Smooth muscle cell (in vitro differentiated cells): Measurements from ENCODE around the gene ABCA4. TPM values are rescaled to one million over a fixed set of nuclear protein-coding genes. Genes with fewer than 3 reads are reported as not detected.

ENCODE experiments used
- DNase-seq: peaks from one replicate; lab custom pipeline; 2025; ENCODE audit not compliant: unreplicated experiment; lab: John Stamatoyannopoulos, UW
- H2AFZ ChIP-seq: fragments of 200-600 bp; sonication (generic); 2 replicates; pipeline ENCODE4 v1.6.0; 2016; ENCODE audit warnings: antibody characterized with exemption, low read depth, mild to moderate bottlenecking
- H3F3A ChIP-seq: fragments of 200-600 bp; sonication (generic); 2 replicates; pipeline ENCODE4 v1.6.0; 2017; ENCODE audit warnings: antibody characterized with exemption, low read depth
- H3K27ac ChIP-seq: fragments of 200-600 bp; sonication (generic); 2 replicates; pipeline ENCODE4 v1.5.1; 2016; ENCODE audit warnings: low read depth, mild to moderate bottlenecking
- H3K27me3 ChIP-seq: fragments of 200-600 bp; sonication (generic); 2 replicates; pipeline ENCODE4 v1.6.1; 2016; ENCODE audit warnings: low read depth, mild to moderate bottlenecking
- H3K36me3 ChIP-seq: fragments of 200-600 bp; sonication (generic); 2 replicates; pipeline ENCODE4 v1.5.1; 2016; ENCODE audit warnings: low read depth
- H3K4me1 ChIP-seq: fragments of 200-600 bp; sonication (generic); 2 replicates; pipeline ENCODE4 v1.5.1; 2016; ENCODE audit warnings: low read depth
- H3K4me2 ChIP-seq: fragments of 200-600 bp; sonication (generic); 2 replicates; pipeline ENCODE4 v1.6.0; 2016; ENCODE audit warnings: mild to moderate bottlenecking
- H3K4me3 ChIP-seq: fragments of 200-600 bp; sonication (generic); 2 replicates; pipeline ENCODE4 v1.5.1; 2016; ENCODE audit warnings: mild to moderate bottlenecking
- H3K79me2 ChIP-seq: fragments of 200-600 bp; sonication (generic); 2 replicates; pipeline ENCODE4 v1.6.0; 2016; ENCODE audit warnings: low read depth, mild to moderate bottlenecking
- H3K9ac ChIP-seq: fragments of 200-600 bp; sonication (generic); 2 replicates; pipeline ENCODE4 v1.6.0; 2016; ENCODE audit warnings: low read depth
- H3K9me3 ChIP-seq: fragments of 200-600 bp; sonication (generic); replicated peaks from 2 replicates; pipeline ENCODE4 v1.5.1; 2016; ENCODE audit warnings: low read depth
- H4K20me1 ChIP-seq: fragments of 200-600 bp; sonication (generic); 2 replicates; pipeline ENCODE4 v1.6.0; 2016; ENCODE audit warnings: low read depth
- CTCF ChIP-seq: fragments of 200-600 bp; sonication (generic); IDR thresholded peaks from 2 replicates; pipeline ENCODE4 v1.5.1; 2017; ENCODE audit warnings: borderline replicate concordance, mild to moderate bottlenecking, antibody characterized with exemption; ENCODE audit not compliant: insufficient read depth, poor library complexity, severe bottlenecking
- WGBS: methylation state at CpG from one replicate; pipeline ENCODE4 v1.1.7; 2016; ENCODE audit warnings: low lambda C conversion rate; 5-methylcytosine and 5-hydroxymethylcytosine counted together
- polyA plus RNA-seq: library from polyadenylated mRNA; unstranded; fragments of >200 nt; fragmentation: Nextera tagmentation; extraction: Ambion mirVana; gene quantifications from 2 replicates; pipeline ENCODE4 v1.2.1, GENCODE V29; 2016
- total RNA-seq: library from RNA; depleted of rRNA; stranded (reverse); fragments of >200 nt; gene quantifications from 2 replicates; pipeline ENCODE4 v1.2.3, GENCODE V29; 2014

Gene ABCA4
- total and polyA plus RNA-seq, 2 experiments from 2014 or later: 0.46 to 0.99 TPM

- H3K4me2 ChIP-seq: no peak overlapping the region
- no peak overlapping the region for H3K9ac ChIP-seq
- no peaks in the 10 kb centered on the region for H3K79me2 ChIP-seq
- H3K36me3 ChIP-seq: no peaks in the 10 kb centered on the region
- no peaks in the 10 kb centered on the region for H3K9me3 ChIP-seq
- H3K27me3 ChIP-seq: no peaks in the 10 kb centered on the region
- peaks cover 5% of the 10 kb centered on the region for H3K4me1 ChIP-seq
- no peak overlapping the region for H3K27ac ChIP-seq
- 98% methylated on average over 3 of the region's 3 CpGs for WGBS
- no peaks in the 10 kb centered on the region for H3F3A ChIP-seq
- no peak for TF ChIP-seq CTCF
- H3K4me3 ChIP-seq: no peak overlapping the region
- DNase-seq: no peak
- no peak overlapping the region for H2AFZ ChIP-seq
- H4K20me1 ChIP-seq: no peaks in the 10 kb centered on the region
Observed at GRCh38 chr1:94009304-94009703, 111.6 kb downstream of the ABCA4 start.

GRCh38 chr1:94006604-94007003 lies 114.3 kb downstream of the ABCA4 start:
- Histone ChIP-seq H2AFZ (no peak overlapping the region), H3K27me3 (no peaks in the 10 kb centered on the region), H3F3A (no peaks in the 10 kb centered on the region), H3K9me3 (no peaks in the 10 kb centered on the region), H3K4me2 (no peak overlapping the region), H3K9ac (no peak overlapping the region), H3K4me3 (no peak overlapping the region), H3K4me1 (no peaks in the 10 kb centered on the region), H3K27ac (no peak overlapping the region), H4K20me1 (no peaks in the 10 kb centered on the region), H3K79me2 (no peaks in the 10 kb centered on the region), H3K36me3 (no peaks in the 10 kb centered on the region)
- WGBS: 94% methylated on average over 2 of the region's 2 CpGs
- TF ChIP-seq CTCF: no peak
- no peak for DNase-seq

- no peaks in the 10 kb centered on the region for H3K4me1 ChIP-seq
- H3K4me3 ChIP-seq: no peak overlapping the region
- no peaks in the 10 kb centered on the region for H3F3A ChIP-seq
- DNase-seq: no peak
- H3K27ac ChIP-seq: no peak overlapping the region
- H3K9ac ChIP-seq: no peak overlapping the region
- TF ChIP-seq CTCF: no peak
- H4K20me1 ChIP-seq: no peaks in the 10 kb centered on the region
- no peaks in the 10 kb centered on the region for H3K9me3 ChIP-seq
- H3K79me2 ChIP-seq: no peaks in the 10 kb centered on the region
- H3K27me3 ChIP-seq: no peaks in the 10 kb centered on the region
- H3K4me2 ChIP-seq: no peak overlapping the region
- no peaks in the 10 kb centered on the region for H3K36me3 ChIP-seq
- WGBS: 62% methylated on average over 2 of the region's 2 CpGs
- no peak overlapping the region for H2AFZ ChIP-seq
Observed at GRCh38 chr1:94004924-94005323, 116.0 kb downstream of the ABCA4 start.

GRCh38 chr1:94002046-94002787 lies 118.7 kb downstream of the ABCA4 start:
- H3K27ac ChIP-seq: no peak overlapping the region
- no peak for DNase-seq
- no peak overlapping the region for H3K9ac ChIP-seq
- WGBS: 95% methylated on average over 14 of the region's 14 CpGs
- no peaks in the 10 kb centered on the region for H3K9me3 ChIP-seq
- TF ChIP-seq CTCF: no peak
- no peaks in the 10 kb centered on the region for H3F3A ChIP-seq
- H3K36me3 ChIP-seq: no peaks in the 10 kb centered on the region
- H3K27me3 ChIP-seq: no peaks in the 10 kb centered on the region
- no peak overlapping the region for H3K4me3 ChIP-seq
- no peak overlapping the region for H2AFZ ChIP-seq
- H3K79me2 ChIP-seq: no peaks in the 10 kb centered on the region
- no peaks in the 10 kb centered on the region for H3K4me1 ChIP-seq
- H4K20me1 ChIP-seq: no peaks in the 10 kb centered on the region
- no peak overlapping the region for H3K4me2 ChIP-seq
